ENCODE data around the gene TMEM178B. TPM values are rescaled to one million over a fixed set of nuclear protein-coding genes. Genes with fewer than 3 reads are reported as not detected.

TMEM178B gene
- total and polyA plus RNA-seq, 2 donors (not counting 1 experiment from before 2014, with no cell fraction given) = 0.28 to 0.96 TPM

- Histone ChIP-seq H3K27ac (ENCODE audit: low read length in 2 of 2) (no peak overlapping the region), H2AFZ (ENCODE audit: insufficient read depth, low read depth, low read length, poor library complexity, severe bottlenecking) (no peak overlapping the region), H3K4me2 (replicated peaks; ENCODE audit: low read depth, low read length, poor library complexity, severe bottlenecking) (no peak overlapping the region), H3K36me3 (replicated peaks in 1 of 2; ENCODE audit: control extremely low read depth in 1 of 2, control insufficient read depth in 1 of 2, extremely low read depth in 1 of 2, insufficient read depth in 2 of 2, low read length in 1 of 2) (no peaks in the 10 kb centered on the region), H3K4me1 (ENCODE audit: control insufficient read depth in 2 of 2, insufficient read depth in 2 of 2, low read length in 2 of 2) (no peaks in the 10 kb centered on the region), H3K4me3 (ENCODE audit: control extremely low read depth in 1 of 5, extremely low read depth in 1 of 5, insufficient read depth in 1 of 5, low read depth in 2 of 5, low read length in 4 of 5) (no peak overlapping the region), H3K9ac (ENCODE audit: low read length) (no peak overlapping the region), H3K79me2 (ENCODE audit: control insufficient read depth, insufficient read depth, low read length) (no peaks in the 10 kb centered on the region), H3K9me3 (ENCODE audit: control extremely low read depth in 1 of 3, control insufficient read depth in 2 of 3, insufficient read depth in 1 of 3, low read length in 2 of 3) (peaks cover 0 to 7% (median 0%) of the 10 kb centered on the region in 3 donors), H4K20me1 (ENCODE audit: control insufficient read depth, insufficient read depth, low read length, poor library complexity, severe bottlenecking) (no peaks in the 10 kb centered on the region), H3K27me3 (replicated peaks in 1 of 4; ENCODE audit: control extremely low read depth in 1 of 4, control insufficient read depth in 3 of 4, insufficient read depth in 4 of 4, low read length in 3 of 4) (no peaks in the 10 kb centered on the region)
- Mint-ChIP-seq H3K4me3 (no peak overlapping the region), H3K27ac (no peak overlapping the region), H3K27me3 (peaks cover 8% of the 10 kb centered on the region), H3K9me3 (ENCODE audit: insufficient read depth) (no peaks in the 10 kb centered on the region), H3K4me1 (no peaks in the 10 kb centered on the region)
- intact Hi-C loops (cut with micrococcal nuclease) = no loop called here
- 81% methylated on average over 3 of the region's 5 CpGs for WGBS (ENCODE audit: insufficient coverage)
- DNase-seq (no peak), ATAC-seq (ENCODE audit: low read depth) (no peak)
- ChIA-PET POLR2A (no interaction called here), CTCF (interaction anchor here (0.6 kb wide), 1 partner anchor 904 kb away, joined by 4 read pairs; no protein-coding TSS in a partner anchor)
- TF ChIP-seq EZH2 (IDR thresholded peaks at IDR 0.05; ENCODE audit: borderline replicate concordance, insufficient read depth, low read depth, low read length, poor library complexity, severe bottlenecking) = no peak
- no peak for TF ChIP-seq CTCF (IDR thresholded peaks at IDR 0.05)
These were observed 286.0 kb downstream of the TMEM178B start for GRCh38 chr7:141359740-141360415.

- no peak overlapping the region for H3K9ac ChIP-seq (ENCODE audit: low read length)
- H3K9me3 ChIP-seq (ENCODE audit: control extremely low read depth in 1 of 3, control insufficient read depth in 2 of 3, insufficient read depth in 1 of 3, low read length in 2 of 3) = peaks cover 0 to 7% (median 0%) of the 10 kb centered on the region in 3 donors
- intact Hi-C loops (cut with micrococcal nuclease) = no loop called here
- ChIA-PET CTCF (interaction anchor here (0.6 kb wide), 1 partner anchor 903 kb away, joined by 4 read pairs; no protein-coding TSS in a partner anchor), POLR2A (no interaction called here)
- H3K27me3 Mint-ChIP-seq = peaks cover 8% of the 10 kb centered on the region
- TF ChIP-seq EZH2 (IDR thresholded peaks at IDR 0.05; ENCODE audit: borderline replicate concordance, insufficient read depth, low read depth, low read length, poor library complexity, severe bottlenecking) = no peak
- TF ChIP-seq CTCF (IDR thresholded peaks at IDR 0.05) = no peak
- no peaks in the 10 kb centered on the region for H3K4me1 Mint-ChIP-seq
- H3K9me3 Mint-ChIP-seq (ENCODE audit: insufficient read depth) = no peaks in the 10 kb centered on the region
- no peak overlapping the region for H3K27ac Mint-ChIP-seq
- H3K27me3 ChIP-seq (replicated peaks in 1 of 4; ENCODE audit: control extremely low read depth in 1 of 4, control insufficient read depth in 3 of 4, insufficient read depth in 4 of 4, low read length in 3 of 4) = no peaks in the 10 kb centered on the region
- WGBS (ENCODE audit: insufficient coverage) = 80% methylated on average over 1 of the region's 3 CpGs
- no peaks in the 10 kb centered on the region for H3K79me2 ChIP-seq (ENCODE audit: control insufficient read depth, insufficient read depth, low read length)
- no peak for ATAC-seq (ENCODE audit: low read depth)
- no peak overlapping the region for H2AFZ ChIP-seq (ENCODE audit: insufficient read depth, low read depth, low read length, poor library complexity, severe bottlenecking)
- DNase-seq = no peak
- no peak overlapping the region for H3K27ac ChIP-seq (ENCODE audit: low read length in 2 of 2)
- H3K4me2 ChIP-seq (replicated peaks; ENCODE audit: low read depth, low read length, poor library complexity, severe bottlenecking) = no peak overlapping the region
- no peaks in the 10 kb centered on the region for H3K36me3 ChIP-seq (replicated peaks in 1 of 2; ENCODE audit: control extremely low read depth in 1 of 2, control insufficient read depth in 1 of 2, extremely low read depth in 1 of 2, insufficient read depth in 2 of 2, low read length in 1 of 2)
- H3K4me1 ChIP-seq (ENCODE audit: control insufficient read depth in 2 of 2, insufficient read depth in 2 of 2, low read length in 2 of 2) = no peaks in the 10 kb centered on the region
- H3K4me3 Mint-ChIP-seq = no peak overlapping the region
- no peak overlapping the region for H3K4me3 ChIP-seq (ENCODE audit: control extremely low read depth in 1 of 5, extremely low read depth in 1 of 5, insufficient read depth in 1 of 5, low read depth in 2 of 5, low read length in 4 of 5)
- H4K20me1 ChIP-seq (ENCODE audit: control insufficient read depth, insufficient read depth, low read length, poor library complexity, severe bottlenecking) = no peaks in the 10 kb centered on the region
These were observed 286.5 kb downstream of the TMEM178B start for GRCh38 chr7:141360416-141360760.

All from B cell (primary cell).